ENCODE data around the gene PCCB.
A peak's percentile ranks its signal among the peaks of the same experiment; 100 is the strongest.
"Not testable (repeated sequence)": the region's sequence is repeated elsewhere in the genome, so short reads cannot be mapped to it uniquely, and the experiment has no call there.

The PCCB gene

GRCh38 chr3:136332302-136332701 is 82.2 kb downstream of the PCCB start:
- no CpG with 5 or more reads among the region's 1 CpG for WGBS
- H3K79me1 ChIP-seq (replicated peaks; ENCODE audit: low read length, poor library complexity, severe bottlenecking), result peaks cover 6% of the 10 kb centered on the region

GRCh38 chr3:136332776-136333175 is 82.6 kb downstream of the PCCB start:
- Histone ChIP-seq H3K4ac (ENCODE audit: low read depth in 1 of 2, low read length in 2 of 2) (no peak overlapping the region), H3K9me3 (ENCODE audit: control insufficient read depth, low read length) (no peaks in the 10 kb centered on the region), H3K27me3 (ENCODE audit: control insufficient read depth in 1 of 2, insufficient read depth in 1 of 2, low read length in 2 of 2) (no peaks in the 10 kb centered on the region), H4K91ac (ENCODE audit: low read length) (no peak overlapping the region), H2AK5ac (ENCODE audit: low read length, severe bottlenecking) (no peak overlapping the region), H2BK5ac (ENCODE audit: low read depth, low read length, poor library complexity, severe bottlenecking) (no peak overlapping the region), H3K36me3 (ENCODE audit: control insufficient read depth in 1 of 2, insufficient read depth in 2 of 2, low read depth in 1 of 2, low read length in 2 of 2) (peaks cover 38 to 62% of the 10 kb centered on the region in 2 experiments), H3K4me3 (ENCODE audit: insufficient read depth in 1 of 2, low read depth in 1 of 2, low read length in 2 of 2) (no peak overlapping the region), H3K23ac (ENCODE audit: low read length in 2 of 2) (no peak overlapping the region), H4K8ac (ENCODE audit: low read length) (no peak overlapping the region), H2BK15ac (ENCODE audit: low read depth, poor library complexity, severe bottlenecking) (no peak overlapping the region), H3K79me1 (replicated peaks; ENCODE audit: low read length, poor library complexity, severe bottlenecking) (peaks cover 6% of the 10 kb centered on the region), H2BK12ac (ENCODE audit: low read length in 2 of 2) (no peak overlapping the region), H3K4me1 (ENCODE audit: control insufficient read depth, insufficient read depth, low read depth, low read length) (peaks cover 4% of the 10 kb centered on the region), H3K18ac (ENCODE audit: low read depth in 1 of 2, low read length in 2 of 2) (no peak overlapping the region), H3K27ac (ENCODE audit: low read length, poor library complexity, severe bottlenecking) (no peak overlapping the region), H2BK120ac (ENCODE audit: low read depth, low read length) (no peak overlapping the region), H3K14ac (ENCODE audit: low read length in 2 of 2) (no peak overlapping the region), H3K9ac (ENCODE audit: low read length) (no peak overlapping the region), H3K4me2 (ENCODE audit: low read length, poor library complexity, severe bottlenecking) (no peak overlapping the region), H2AFZ (ENCODE audit: low read depth, low read length) (no peak overlapping the region)
- DNase-seq, result peak; percentile 81

More at GRCh38 chr3:136332302-136332701, 82.2 kb downstream of the PCCB start:
- H2BK15ac ChIP-seq (ENCODE audit: low read depth, poor library complexity, severe bottlenecking), result no peak overlapping the region
- no peak overlapping the region for H4K8ac ChIP-seq (ENCODE audit: low read length)
- no peak overlapping the region for H3K4ac ChIP-seq (ENCODE audit: low read depth in 1 of 2, low read length in 2 of 2)
- H2AK5ac ChIP-seq (ENCODE audit: low read length, severe bottlenecking), result no peak overlapping the region
- H3K18ac ChIP-seq (ENCODE audit: low read depth in 1 of 2, low read length in 2 of 2), result no peak overlapping the region
- H3K14ac ChIP-seq (ENCODE audit: low read length in 2 of 2), result no peak overlapping the region
- H2BK5ac ChIP-seq (ENCODE audit: low read depth, low read length, poor library complexity, severe bottlenecking), result no peak overlapping the region
- no peak overlapping the region for H3K4me2 ChIP-seq (ENCODE audit: low read length, poor library complexity, severe bottlenecking)
- H4K91ac ChIP-seq (ENCODE audit: low read length), result no peak overlapping the region
- peaks cover 43 to 62% of the 10 kb centered on the region in 2 experiments for H3K36me3 ChIP-seq (ENCODE audit: control insufficient read depth in 1 of 2, insufficient read depth in 2 of 2, low read depth in 1 of 2, low read length in 2 of 2)
- H3K27me3 ChIP-seq (ENCODE audit: control insufficient read depth in 1 of 2, insufficient read depth in 1 of 2, low read length in 2 of 2), result no peaks in the 10 kb centered on the region
- H2BK120ac ChIP-seq (ENCODE audit: low read depth, low read length), result no peak overlapping the region
- no peak overlapping the region for H2BK12ac ChIP-seq (ENCODE audit: low read length in 2 of 2)
- no peak for DNase-seq
- H3K9ac ChIP-seq (ENCODE audit: low read length), result no peak overlapping the region
- H3K4me1 ChIP-seq (ENCODE audit: control insufficient read depth, insufficient read depth, low read depth, low read length), result peaks cover 4% of the 10 kb centered on the region
- no peak overlapping the region for H3K4me3 ChIP-seq (ENCODE audit: insufficient read depth in 1 of 2, low read depth in 1 of 2, low read length in 2 of 2)
- no peak overlapping the region for H3K23ac ChIP-seq (ENCODE audit: low read length in 2 of 2)
- H2AFZ ChIP-seq (ENCODE audit: low read depth, low read length), result no peak overlapping the region
- H3K9me3 ChIP-seq (ENCODE audit: control insufficient read depth, low read length), result no peaks in the 10 kb centered on the region
- no peak overlapping the region for H3K27ac ChIP-seq (ENCODE audit: low read length, poor library complexity, severe bottlenecking)

- no peaks in the 10 kb centered on the region for H3K27me3 ChIP-seq (ENCODE audit: control insufficient read depth in 1 of 2, insufficient read depth in 1 of 2, low read length in 2 of 2)
- DNase-seq, result no peak
- H2BK15ac ChIP-seq (ENCODE audit: low read depth, poor library complexity, severe bottlenecking), result no peak overlapping the region
- H2BK5ac ChIP-seq (ENCODE audit: low read depth, low read length, poor library complexity, severe bottlenecking), result no peak overlapping the region
- H3K4ac ChIP-seq (ENCODE audit: low read depth in 1 of 2, low read length in 2 of 2), result no peak overlapping the region
- H2AK5ac ChIP-seq (ENCODE audit: low read length, severe bottlenecking), result no peak overlapping the region
- no peak overlapping the region for H2BK120ac ChIP-seq (ENCODE audit: low read depth, low read length)
- H3K14ac ChIP-seq (ENCODE audit: low read length in 2 of 2), result no peak overlapping the region
- H3K18ac ChIP-seq (ENCODE audit: low read depth in 1 of 2, low read length in 2 of 2), result no peak overlapping the region
- H3K4me1 ChIP-seq (ENCODE audit: control insufficient read depth, insufficient read depth, low read depth, low read length), result peaks cover 4% of the 10 kb centered on the region
- no peak overlapping the region for H3K4me3 ChIP-seq (ENCODE audit: insufficient read depth in 1 of 2, low read depth in 1 of 2, low read length in 2 of 2)
- no peak overlapping the region for H2AFZ ChIP-seq (ENCODE audit: low read depth, low read length)
- no peak overlapping the region for H2BK12ac ChIP-seq (ENCODE audit: low read length in 2 of 2)
- no peak overlapping the region for H3K23ac ChIP-seq (ENCODE audit: low read length in 2 of 2)
- no peak overlapping the region for H4K91ac ChIP-seq (ENCODE audit: low read length)
- H4K8ac ChIP-seq (ENCODE audit: low read length), result no peak overlapping the region
- H3K9ac ChIP-seq (ENCODE audit: low read length), result no peak overlapping the region
- no peak overlapping the region for H3K4me2 ChIP-seq (ENCODE audit: low read length, poor library complexity, severe bottlenecking)
- no peak overlapping the region for H3K27ac ChIP-seq (ENCODE audit: low read length, poor library complexity, severe bottlenecking)
- peaks cover 7% of the 10 kb centered on the region for H3K79me1 ChIP-seq (replicated peaks; ENCODE audit: low read length, poor library complexity, severe bottlenecking)
- peaks cover 27 to 62% of the 10 kb centered on the region in 2 experiments for H3K36me3 ChIP-seq (ENCODE audit: control insufficient read depth in 1 of 2, insufficient read depth in 2 of 2, low read depth in 1 of 2, low read length in 2 of 2)
- H3K9me3 ChIP-seq (ENCODE audit: control insufficient read depth, low read length), result no peaks in the 10 kb centered on the region
These were observed 84.1 kb downstream of the PCCB start for GRCh38 chr3:136334209-136334608.

GRCh38 chr3:136334726-136335125 is 84.6 kb downstream of the PCCB start:
- H4K8ac ChIP-seq (ENCODE audit: low read length); H3K23ac ChIP-seq (ENCODE audit: low read length in 2 of 2); H3K14ac ChIP-seq (ENCODE audit: low read length in 2 of 2); H2AFZ ChIP-seq (ENCODE audit: low read depth, low read length); H3K4me2 ChIP-seq (ENCODE audit: low read length, poor library complexity, severe bottlenecking); H3K4me1 ChIP-seq (ENCODE audit: control insufficient read depth, insufficient read depth, low read depth, low read length); H3K79me1 ChIP-seq (replicated peaks; ENCODE audit: low read length, poor library complexity, severe bottlenecking); H2BK120ac ChIP-seq (ENCODE audit: low read depth, low read length); H2AK5ac ChIP-seq (ENCODE audit: low read length, severe bottlenecking); DNase-seq; H3K4me3 ChIP-seq (ENCODE audit: insufficient read depth in 1 of 2, low read depth in 1 of 2, low read length in 2 of 2); H2BK5ac ChIP-seq (ENCODE audit: low read depth, low read length, poor library complexity, severe bottlenecking); H2BK12ac ChIP-seq (ENCODE audit: low read length in 2 of 2); H3K9ac ChIP-seq (ENCODE audit: low read length); H3K4ac ChIP-seq (ENCODE audit: low read depth in 1 of 2, low read length in 2 of 2); H3K18ac ChIP-seq (ENCODE audit: low read depth in 1 of 2, low read length in 2 of 2); H3K9me3 ChIP-seq (ENCODE audit: control insufficient read depth, low read length); H3K27ac ChIP-seq (ENCODE audit: low read length, poor library complexity, severe bottlenecking); H2BK15ac ChIP-seq (ENCODE audit: low read depth, poor library complexity, severe bottlenecking); H3K27me3 ChIP-seq (ENCODE audit: control insufficient read depth in 1 of 2, insufficient read depth in 1 of 2, low read length in 2 of 2); H4K91ac ChIP-seq (ENCODE audit: low read length): not testable (repeated sequence)
- H3K36me3 ChIP-seq (ENCODE audit: control insufficient read depth in 1 of 2, insufficient read depth in 2 of 2, low read depth in 1 of 2, low read length in 2 of 2), result peaks cover 24 to 62% of the 10 kb centered on the region in 2 experiments
- WGBS, result 100% methylated on average over 6 of the region's 6 CpGs
